Measurements from ENCODE around the gene NHSL1.

DNA sequence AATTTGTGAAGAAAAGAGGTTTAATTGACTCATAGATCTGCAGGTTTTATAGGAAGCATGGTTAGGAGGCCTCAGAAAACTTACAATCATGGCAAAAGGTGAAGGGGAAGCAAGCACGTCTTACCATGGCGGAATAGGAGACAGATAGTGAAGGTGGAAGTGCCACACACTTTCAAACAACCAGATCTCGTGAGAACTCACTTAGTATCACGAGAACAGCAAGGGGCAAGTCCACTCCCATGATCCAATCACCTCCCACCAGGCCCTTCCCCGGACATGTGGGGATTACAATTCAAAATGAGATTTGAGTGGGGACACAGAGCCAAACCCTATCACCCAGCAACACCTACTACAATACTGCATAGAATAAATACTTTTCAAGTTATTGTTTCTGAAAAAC, 102.6 kb downstream of the NHSL1 start:
- TF ChIP-seq CTCF (IDR thresholded peaks at IDR 0.05; ENCODE audit: low read depth, low read length): no peak
- no peak for TF ChIP-seq EZH2phosphoT487 (IDR thresholded peaks at IDR 0.05; ENCODE audit: low read depth)

Data from OCI-LY3 (cell line).